Thoracic aorta (tissue), 2 donors: ENCODE measurements around the gene PPP2R1B. TPM values are rescaled to one million over a fixed set of nuclear protein-coding genes. Genes with fewer than 3 reads are reported as not detected.

Experiments used
- ATAC-seq: fragments of 150-250 bp; one replicate; pipeline ENCODE4 v1.8.0; 2017; ENCODE audit warnings: low read depth; ENCODE audit not compliant: insufficient number of reproducible peaks, low FRiP score
- DNase-seq: peaks from one replicate; pipeline ENCODE4 v3.0.0-alpha.2; 2020; ENCODE audit warnings: low spot score
- H3K27ac ChIP-seq, 2 donors: fragments of 200-600 bp; sonication (generic); 1 replicate in 1 of 2; 2 replicates in 1 of 2; pipeline ENCODE4 v1.5.1; 2016; ENCODE audit warnings: mild to moderate bottlenecking in 2 of 2, moderate library complexity in 2 of 2
- H3K27me3 ChIP-seq: fragments of 200-600 bp; sonication (generic); replicated peaks from 2 replicates; pipeline ENCODE4 v1.6.0; 2016; ENCODE audit warnings: mild to moderate bottlenecking; ENCODE audit not compliant: insufficient read depth
- H3K36me3 ChIP-seq: fragments of 200-600 bp; sonication (generic); one replicate; pipeline ENCODE4 v1.5.1; 2016
- H3K4me1 ChIP-seq, 2 donors: fragments of 200-600 bp; sonication (generic); 1 replicate in 1 of 2; 2 replicates in 1 of 2; pipeline versions ENCODE4 v1.5.1 to v1.6.0; 2016; ENCODE audit warnings: low read depth in 2 of 2, mild to moderate bottlenecking in 1 of 2; ENCODE audit not compliant: control insufficient read depth in 1 of 2
- H3K4me3 ChIP-seq: fragments of 200-600 bp; sonication (generic); 2 replicates; pipeline ENCODE4 v1.5.1; 2016; ENCODE audit warnings: mild to moderate bottlenecking
- H3K9me3 ChIP-seq: fragments of 200-600 bp; sonication (generic); 2 replicates; pipeline ENCODE4 v1.5.1; 2016
- total RNA-seq, 2 donors: library from RNA; depleted of rRNA; stranded (reverse); fragments of >200 nt; gene quantifications; one replicate each; pipeline versions ENCODE4 v1.1.0 to v1.2.3, GENCODE V29; 2016
- TF ChIP-seq, protein P1 (sequence below): fragments of 200-600 bp; sonication (generic); IDR thresholded peaks from one replicate; pipeline ENCODE4 v1.5.1; 2019; ENCODE audit warnings: antibody characterized with exemption

The PPP2R1B gene
- total RNA-seq, 2 donors from 2014 or later, result 22.5 to 34.5 TPM

DNA sequence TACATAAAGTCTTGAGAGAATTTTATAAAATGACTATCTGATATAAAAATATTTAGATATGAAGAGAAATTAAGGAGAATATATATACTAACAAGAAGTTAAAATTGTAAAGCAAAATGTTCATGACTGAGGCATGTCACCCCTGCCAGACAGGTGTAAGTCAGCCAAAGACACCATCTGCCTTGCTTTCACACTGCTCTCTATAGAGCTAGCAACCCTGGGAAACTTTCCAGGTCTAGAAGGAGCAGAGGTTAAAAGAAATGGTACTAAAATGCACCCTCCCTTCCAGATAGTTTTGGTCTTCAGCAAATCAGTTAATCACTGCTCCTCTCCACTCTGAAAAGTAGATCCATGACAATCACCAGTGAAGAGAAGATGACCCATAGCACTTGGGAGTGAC is 16.5 kb downstream of the PPP2R1B start:
- Histone ChIP-seq H3K9me3 (no peaks in the 10 kb centered on the region), H3K27me3 (no peaks in the 10 kb centered on the region), H3K27ac (no peak overlapping the region), H3K36me3 (peaks cover 26% of the 10 kb centered on the region), H3K4me1 (peaks cover 6 to 20% of the 10 kb centered on the region in 2 donors), H3K4me3 (no peak overlapping the region)
- TF ChIP-seq, protein P1, sequence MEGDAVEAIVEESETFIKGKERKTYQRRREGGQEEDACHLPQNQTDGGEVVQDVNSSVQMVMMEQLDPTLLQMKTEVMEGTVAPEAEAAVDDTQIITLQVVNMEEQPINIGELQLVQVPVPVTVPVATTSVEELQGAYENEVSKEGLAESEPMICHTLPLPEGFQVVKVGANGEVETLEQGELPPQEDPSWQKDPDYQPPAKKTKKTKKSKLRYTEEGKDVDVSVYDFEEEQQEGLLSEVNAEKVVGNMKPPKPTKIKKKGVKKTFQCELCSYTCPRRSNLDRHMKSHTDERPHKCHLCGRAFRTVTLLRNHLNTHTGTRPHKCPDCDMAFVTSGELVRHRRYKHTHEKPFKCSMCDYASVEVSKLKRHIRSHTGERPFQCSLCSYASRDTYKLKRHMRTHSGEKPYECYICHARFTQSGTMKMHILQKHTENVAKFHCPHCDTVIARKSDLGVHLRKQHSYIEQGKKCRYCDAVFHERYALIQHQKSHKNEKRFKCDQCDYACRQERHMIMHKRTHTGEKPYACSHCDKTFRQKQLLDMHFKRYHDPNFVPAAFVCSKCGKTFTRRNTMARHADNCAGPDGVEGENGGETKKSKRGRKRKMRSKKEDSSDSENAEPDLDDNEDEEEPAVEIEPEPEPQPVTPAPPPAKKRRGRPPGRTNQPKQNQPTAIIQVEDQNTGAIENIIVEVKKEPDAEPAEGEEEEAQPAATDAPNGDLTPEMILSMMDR, result no peak
- no peak for ATAC-seq
- no peak for DNase-seq

DNA sequence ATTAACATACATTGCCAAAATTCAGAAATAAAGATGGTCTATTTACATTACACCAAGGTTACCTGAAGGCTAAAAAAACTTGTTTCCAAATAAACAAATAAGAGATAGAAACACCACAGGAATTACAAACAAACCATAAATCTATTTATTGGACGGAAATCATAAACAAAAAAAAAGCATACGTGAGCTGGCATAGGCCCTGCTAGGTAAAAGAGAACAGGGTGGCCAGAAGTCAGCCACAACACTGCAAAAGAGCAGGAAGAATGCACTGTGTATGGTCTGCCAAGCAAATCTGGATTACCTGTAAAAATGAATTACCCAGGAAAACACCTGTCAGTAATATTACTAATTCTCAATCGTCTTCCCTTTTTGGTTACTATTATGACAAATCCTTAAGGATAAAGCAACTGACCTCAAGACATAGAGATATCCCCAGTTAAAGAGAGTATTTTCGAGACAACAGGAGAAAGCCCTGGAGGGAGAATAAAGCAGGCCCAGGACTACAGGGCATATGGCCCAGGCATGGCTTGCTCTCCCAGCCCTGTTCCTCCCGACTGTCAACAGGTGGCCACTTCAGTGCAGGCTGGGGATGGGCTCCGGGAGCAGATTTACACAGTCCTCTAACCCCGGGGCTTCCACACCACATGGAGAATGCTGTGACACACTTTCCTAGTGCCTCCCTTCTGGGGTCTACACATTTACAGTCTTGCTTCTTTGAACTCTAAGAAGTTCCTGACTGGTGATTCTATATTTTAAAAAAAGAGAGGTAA is 18.0 kb downstream of the PPP2R1B start:
- TF ChIP-seq, protein P1, result no peak
- H3K36me3 ChIP-seq, result peaks cover 15% of the 10 kb centered on the region

DNA sequence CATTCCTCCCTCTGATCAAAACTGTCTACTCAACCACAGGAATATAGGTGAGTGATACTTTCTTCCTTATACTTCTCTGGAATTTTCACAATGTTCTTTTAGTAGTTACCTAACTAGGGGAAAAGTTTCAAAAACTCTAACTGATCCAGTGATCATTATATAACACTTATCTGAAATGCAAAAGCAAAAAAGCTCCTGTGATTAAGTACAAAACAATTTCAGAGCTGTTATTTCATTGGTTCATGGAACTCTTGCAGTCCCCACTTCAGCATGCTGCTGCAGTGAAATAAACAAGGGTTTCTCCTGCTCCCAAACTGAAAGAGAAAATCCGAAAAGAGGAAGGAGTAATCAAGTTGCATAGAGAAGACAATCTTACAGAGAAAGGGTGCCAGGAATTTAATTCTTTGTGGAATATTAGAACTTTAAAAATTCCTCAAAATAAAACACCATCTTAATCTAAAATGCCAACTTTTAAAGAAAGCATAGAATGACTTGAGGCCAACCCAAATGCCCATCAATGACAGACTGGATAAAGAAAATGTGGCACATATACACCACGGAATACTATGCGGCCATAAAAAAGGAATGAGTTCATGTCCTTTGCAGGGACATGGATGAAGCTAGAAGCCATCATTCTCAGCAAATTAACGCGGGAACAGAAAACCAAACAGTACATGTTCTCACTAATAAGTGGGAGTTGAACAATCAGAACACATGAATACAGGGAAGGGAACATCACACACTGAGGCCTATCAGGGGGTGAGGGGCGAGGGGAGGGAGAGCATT is 20.3 kb downstream of the PPP2R1B start:
- ATAC-seq, result no peak
- Histone ChIP-seq H3K9me3 (no peaks in the 10 kb centered on the region), H3K4me1 (peaks cover 7 to 25% of the 10 kb centered on the region in 2 donors), H3K27me3 (no peaks in the 10 kb centered on the region), H3K27ac (peak overlapping the region; percentile 62 to 78), H3K4me3 (peak overlapping the region; percentile 38), H3K36me3 (peaks cover 10% of the 10 kb centered on the region)
- no peak for DNase-seq
- TF ChIP-seq, protein P1, result no peak

More for the DNA sequence above, 18.0 kb downstream of the PPP2R1B start:
- DNase-seq (no peak), ATAC-seq (no peak)
- H3K27me3 ChIP-seq, result no peaks in the 10 kb centered on the region
- no peak overlapping the region for H3K27ac ChIP-seq
- H3K4me1 ChIP-seq, result peaks cover 7 to 25% of the 10 kb centered on the region in 2 donors
- H3K4me3 ChIP-seq, result no peak overlapping the region
- no peaks in the 10 kb centered on the region for H3K9me3 ChIP-seq

DNA sequence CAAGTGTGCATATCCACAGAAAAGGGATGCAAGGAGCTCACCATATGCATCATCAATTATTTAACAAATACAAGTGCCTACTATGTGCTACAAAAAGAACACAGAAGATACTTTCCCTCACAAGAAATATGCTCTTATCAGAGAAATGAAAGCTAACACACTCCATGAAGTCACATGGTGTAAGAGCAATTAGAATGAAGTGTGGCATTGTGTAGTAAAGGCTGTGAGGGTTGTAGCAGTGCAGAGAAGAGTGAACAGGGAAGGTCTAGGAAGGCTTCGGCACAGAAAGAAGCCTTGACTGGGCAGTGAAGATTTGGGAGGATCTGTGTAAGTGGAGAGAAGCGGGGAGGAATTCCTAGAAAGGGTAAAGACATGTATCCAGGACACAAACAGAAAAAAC is 22.5 kb downstream of the PPP2R1B start:
- ATAC-seq, result no peak
- Histone ChIP-seq H3K36me3 (peaks cover 11% of the 10 kb centered on the region), H3K9me3 (no peaks in the 10 kb centered on the region), H3K4me1 (peaks cover 7 to 30% of the 10 kb centered on the region in 2 donors), H3K4me3 (no peak overlapping the region), H3K27ac (no peak overlapping the region), H3K27me3 (no peaks in the 10 kb centered on the region)
- TF ChIP-seq, protein P1, result no peak
- no peak for DNase-seq

DNA sequence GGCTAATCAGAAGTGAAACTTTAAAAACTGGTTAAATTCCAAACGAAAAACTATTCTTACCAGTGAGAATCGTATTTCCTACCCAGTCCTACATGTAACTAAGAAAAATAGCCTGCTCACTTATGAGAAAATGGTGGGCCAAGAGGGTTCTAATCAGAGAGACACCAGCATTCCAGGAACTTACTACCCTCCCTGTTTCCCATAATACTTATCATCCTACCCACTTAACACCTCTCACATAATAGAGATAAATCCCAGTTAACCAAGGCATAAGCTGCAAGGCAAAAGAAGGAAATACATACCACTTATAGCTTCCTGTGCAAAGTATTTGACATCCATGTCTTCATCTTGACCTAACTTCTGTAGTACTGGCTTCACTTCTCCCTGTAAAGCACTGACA is 24.4 kb downstream of the PPP2R1B start:
- no peak for DNase-seq
- no peaks in the 10 kb centered on the region for H3K9me3 ChIP-seq
- no peak for ATAC-seq
- TF ChIP-seq, protein P1, result no peak
- H3K4me1 ChIP-seq, result peaks cover 22 to 50% of the 10 kb centered on the region in 2 donors
- H3K27ac ChIP-seq, result no peak overlapping the region
- no peaks in the 10 kb centered on the region for H3K27me3 ChIP-seq
- peaks cover 11% of the 10 kb centered on the region for H3K36me3 ChIP-seq
- no peak overlapping the region for H3K4me3 ChIP-seq
